ENCODE data around the gene HAUS3. TPM values are rescaled to one million over a fixed set of nuclear protein-coding genes. Genes with fewer than 3 reads are reported as not detected.

Gene HAUS3
- total RNA-seq, 1 experiment from 2014 or later = 11.0 TPM

GRCh38 chr4:2263926-2264321, 22.0 kb upstream of the HAUS3 start:
- no peak for DNase-seq (ENCODE audit: low spot score)

GRCh38 chr4:2262944-2263250, 21.0 kb upstream of the HAUS3 start:
- no peak for DNase-seq (ENCODE audit: low spot score)

GRCh38 chr4:2262145-2262943, 20.4 kb upstream of the HAUS3 start:
- peak; percentile 99 for DNase-seq (ENCODE audit: low spot score)

- no peak for DNase-seq (ENCODE audit: low spot score)
Observed at GRCh38 chr4:2261853-2262144, 19.9 kb upstream of the HAUS3 start, which contains the start of gene MXD4. MXD4 (minus strand) TSS chr4:2262109; CDS start chr4:2261980, 129 bp downstream.

GRCh38 chr4:2261110-2261852, 19.4 kb upstream of the HAUS3 start:
- DNase-seq (ENCODE audit: low spot score) = no peak

- no peak for DNase-seq (ENCODE audit: low spot score)
Observed at GRCh38 chr4:2260344-2261109, 18.6 kb upstream of the HAUS3 start.

- no peak for DNase-seq (ENCODE audit: low spot score)
Observed at GRCh38 chr4:2259541-2260343, 17.8 kb upstream of the HAUS3 start.

- DNase-seq (ENCODE audit: low spot score) = no peak
Observed at GRCh38 chr4:2259036-2259540, 17.2 kb upstream of the HAUS3 start.

- no peak for DNase-seq (ENCODE audit: low spot score)
Observed at GRCh38 chr4:2258091-2259035, 16.4 kb upstream of the HAUS3 start.

- no peak for DNase-seq (ENCODE audit: low spot score)
Observed at GRCh38 chr4:2257361-2258081, 15.6 kb upstream of the HAUS3 start.

- DNase-seq (ENCODE audit: low spot score) = no peak
Observed at GRCh38 chr4:2256781-2257191, 14.9 kb upstream of the HAUS3 start.

GRCh38 chr4:2256156-2256731, 14.3 kb upstream of the HAUS3 start:
- DNase-seq (ENCODE audit: low spot score) = no peak

- DNase-seq (ENCODE audit: low spot score) = peak; percentile 77
Observed at GRCh38 chr4:2255501-2256155, 13.7 kb upstream of the HAUS3 start.

- DNase-seq (ENCODE audit: low spot score) = no peak
Observed at GRCh38 chr4:2254665-2255500, 13.0 kb upstream of the HAUS3 start.

- DNase-seq (ENCODE audit: low spot score) = no peak
Observed at GRCh38 chr4:2253160-2254084, 11.5 kb upstream of the HAUS3 start.

- DNase-seq (ENCODE audit: low spot score) = no peak
Observed at GRCh38 chr4:2252530-2253091, 10.7 kb upstream of the HAUS3 start.
